HCT116 (cell line): ENCODE data around the gene TFPI2.

Source experiments
- EZH2phosphoT487 ChIP-seq: fragments of 200-600 bp; IDR thresholded peaks from 2 replicates; pipeline ENCODE4 v1.6.1; 2018; ENCODE audit warnings: antibody characterized with exemption, borderline replicate concordance
- SP1 ChIP-seq: IDR thresholded peaks from 2 replicates; pipeline ENCODE4 v1.6.1; 2012; ENCODE audit warnings: low read depth
- TF ChIP-seq, protein P1 (sequence below), 3 experiments: fragments of 200-600 bp in 1 of 3; sonication (generic) in 1 of 3; IDR thresholded peaks in 2 of 3; conservative IDR thresholded peaks in 1 of 3; 2 replicates each; pipeline ENCODE4 v1.5.1; 2012 to 2017; ENCODE audit warnings: low read depth in 2 of 3, low read length in 2 of 3, antibody characterized with exemption in 1 of 3, borderline replicate concordance in 1 of 3, control low read depth in 1 of 3, mild to moderate bottlenecking in 1 of 3, mixed read lengths in 1 of 3, mixed run types in 1 of 3, moderate library complexity in 1 of 3; ENCODE audit not compliant: insufficient read depth in 1 of 3

GRCh38 chr7:93873998-93874574, 16.5 kb downstream of the TFPI2 start:
- TF ChIP-seq, protein P1, sequence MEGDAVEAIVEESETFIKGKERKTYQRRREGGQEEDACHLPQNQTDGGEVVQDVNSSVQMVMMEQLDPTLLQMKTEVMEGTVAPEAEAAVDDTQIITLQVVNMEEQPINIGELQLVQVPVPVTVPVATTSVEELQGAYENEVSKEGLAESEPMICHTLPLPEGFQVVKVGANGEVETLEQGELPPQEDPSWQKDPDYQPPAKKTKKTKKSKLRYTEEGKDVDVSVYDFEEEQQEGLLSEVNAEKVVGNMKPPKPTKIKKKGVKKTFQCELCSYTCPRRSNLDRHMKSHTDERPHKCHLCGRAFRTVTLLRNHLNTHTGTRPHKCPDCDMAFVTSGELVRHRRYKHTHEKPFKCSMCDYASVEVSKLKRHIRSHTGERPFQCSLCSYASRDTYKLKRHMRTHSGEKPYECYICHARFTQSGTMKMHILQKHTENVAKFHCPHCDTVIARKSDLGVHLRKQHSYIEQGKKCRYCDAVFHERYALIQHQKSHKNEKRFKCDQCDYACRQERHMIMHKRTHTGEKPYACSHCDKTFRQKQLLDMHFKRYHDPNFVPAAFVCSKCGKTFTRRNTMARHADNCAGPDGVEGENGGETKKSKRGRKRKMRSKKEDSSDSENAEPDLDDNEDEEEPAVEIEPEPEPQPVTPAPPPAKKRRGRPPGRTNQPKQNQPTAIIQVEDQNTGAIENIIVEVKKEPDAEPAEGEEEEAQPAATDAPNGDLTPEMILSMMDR (IDR thresholded peaks at IDR 0.05 in 2 of 3, conservative IDR thresholded peaks at IDR 0.05 in 1 of 3; ENCODE audit: borderline replicate concordance in 1 of 3, insufficient read depth in 1 of 3, low read depth in 2 of 3, low read length in 2 of 3), result no peak
- TF ChIP-seq EZH2phosphoT487 (no peak), SP1 (no peak)
